ENCODE measurements around the gene ZDHHC21.

- TF ChIP-seq CTCF (IDR thresholded peaks at IDR 0.05; ENCODE audit: extremely low read depth in 1 of 2, insufficient read depth in 1 of 2, low read depth in 1 of 2, low read length in 2 of 2) (no peak), EZH2 (IDR thresholded peaks at IDR 0.05; ENCODE audit: borderline replicate concordance, low read depth, low read length, severe bottlenecking) (no peak)
Observed at GRCh38 chr9:14702200-14702720, 9.0 kb upstream of the ZDHHC21 start.
